ENCODE data around the gene ASPHD2.

ASPHD2 gene

GRCh38 chr22:26474682-26475081, 45.6 kb downstream of the ASPHD2 start:
- H3K4me3 ChIP-seq (replicated peaks; ENCODE audit: low read depth, low read length) = no peak overlapping the region
- no peak for TF ChIP-seq CTCF (IDR thresholded peaks at IDR 0.05; ENCODE audit: low read length, missing control alignments)
- no peak for DNase-seq (ENCODE audit: low read depth)

GRCh38 chr22:26476705-26477340, 47.8 kb downstream of the ASPHD2 start:
- peak; percentile 80 for DNase-seq (ENCODE audit: low read depth)
- no peak for TF ChIP-seq CTCF (IDR thresholded peaks at IDR 0.05; ENCODE audit: low read length, missing control alignments)
- no peak overlapping the region for H3K4me3 ChIP-seq (replicated peaks; ENCODE audit: low read depth, low read length)

GRCh38 chr22:26477341-26477731, 48.3 kb downstream of the ASPHD2 start:
- TF ChIP-seq CTCF (IDR thresholded peaks at IDR 0.05; ENCODE audit: low read length, missing control alignments) = no peak
- H3K4me3 ChIP-seq (replicated peaks; ENCODE audit: low read depth, low read length) = no peak overlapping the region
- no peak for DNase-seq (ENCODE audit: low read depth)

- TF ChIP-seq CTCF (IDR thresholded peaks at IDR 0.05; ENCODE audit: low read length, missing control alignments) = no peak
- peak overlapping the region; percentile 19 for H3K4me3 ChIP-seq (replicated peaks; ENCODE audit: low read depth, low read length)
- no peak for DNase-seq (ENCODE audit: low read depth)
These were observed 50.2 kb downstream of the ASPHD2 start for GRCh38 chr22:26479043-26479791.

- peak overlapping the region; percentile 19 for H3K4me3 ChIP-seq (replicated peaks; ENCODE audit: low read depth, low read length)
- no peak for DNase-seq (ENCODE audit: low read depth)
These were observed 50.9 kb downstream of the ASPHD2 start for GRCh38 chr22:26479792-26480610.

GRCh38 chr22:26480611-26480932, 51.5 kb downstream of the ASPHD2 start:
- no peak overlapping the region for H3K4me3 ChIP-seq (replicated peaks; ENCODE audit: low read depth, low read length)
- DNase-seq (ENCODE audit: low read depth) = no peak
- TF ChIP-seq CTCF (IDR thresholded peaks at IDR 0.05; ENCODE audit: low read length, missing control alignments) = no peak

More at GRCh38 chr22:26479792-26480610, 50.9 kb downstream of the ASPHD2 start:
- TF ChIP-seq CTCF (IDR thresholded peaks at IDR 0.05; ENCODE audit: low read length, missing control alignments) = no peak
